HG02852 (cell line): Measurements from ENCODE around the gene ARHGAP42.
"Not testable (repeated sequence)": the region's sequence is repeated elsewhere in the genome, so short reads cannot be mapped to it uniquely, and the experiment has no call there.

Source experiments
- ATAC-seq: cut with Tn5 transposase; IDR thresholded peaks from one replicate; pipeline ENCODE4 v1.9.1; 2021; ENCODE audit warnings: mild to moderate bottlenecking, moderate library complexity; ENCODE audit not compliant: unreplicated experiment

Gene ARHGAP42

GRCh38 chr11:100687054-100687629 lies at the start of gene ARHGAP42:
Gene ARHGAP42, plus strand, starts transcription at chr11:100687288. Its CDS starts 391 bp downstream, at chr11:100687679.
- ATAC-seq = peak; percentile 75

GRCh38 chr11:100637706-100638105 lies 49.4 kb upstream of the ARHGAP42 start:
- ATAC-seq = no peak

GRCh38 chr11:100638648-100639047 lies 48.4 kb upstream of the ARHGAP42 start:
- ATAC-seq = no peak

GRCh38 chr11:100639140-100639539 lies 47.9 kb upstream of the ARHGAP42 start:
- no peak for ATAC-seq

- ATAC-seq = no peak
Observed at GRCh38 chr11:100640071-100640470, 47.0 kb upstream of the ARHGAP42 start.

- no peak for ATAC-seq
Observed at GRCh38 chr11:100640646-100641045, 46.4 kb upstream of the ARHGAP42 start.

- ATAC-seq = no peak
Observed at GRCh38 chr11:100641456-100641855, 45.6 kb upstream of the ARHGAP42 start.

- no peak for ATAC-seq
Observed at GRCh38 chr11:100646545-100646944, 40.5 kb upstream of the ARHGAP42 start.

GRCh38 chr11:100647861-100648260 lies 39.2 kb upstream of the ARHGAP42 start:
- ATAC-seq = no peak

GRCh38 chr11:100663583-100663982 lies 23.5 kb upstream of the ARHGAP42 start:
- no peak for ATAC-seq

GRCh38 chr11:100663996-100664395 lies 23.1 kb upstream of the ARHGAP42 start:
- no peak for ATAC-seq

GRCh38 chr11:100666816-100667215 lies 20.3 kb upstream of the ARHGAP42 start:
- not testable (repeated sequence) for ATAC-seq

- ATAC-seq = no peak
Observed at GRCh38 chr11:100667449-100667848, 19.6 kb upstream of the ARHGAP42 start.

- no peak for ATAC-seq
Observed at GRCh38 chr11:100670140-100670539, 16.9 kb upstream of the ARHGAP42 start.

GRCh38 chr11:100671471-100671870 lies 15.6 kb upstream of the ARHGAP42 start:
- ATAC-seq = no peak

GRCh38 chr11:100672498-100673033 lies 14.5 kb upstream of the ARHGAP42 start:
- ATAC-seq = no peak

GRCh38 chr11:100673063-100673462 lies 14.0 kb upstream of the ARHGAP42 start:
- ATAC-seq = no peak

- ATAC-seq = no peak
Observed at GRCh38 chr11:100674212-100674611, 12.9 kb upstream of the ARHGAP42 start.

GRCh38 chr11:100675115-100675650 lies 11.9 kb upstream of the ARHGAP42 start:
- ATAC-seq = no peak

GRCh38 chr11:100676901-100677300 lies 10.2 kb upstream of the ARHGAP42 start:
- ATAC-seq = no peak

GRCh38 chr11:100677796-100678195 lies 9.3 kb upstream of the ARHGAP42 start:
- no peak for ATAC-seq

GRCh38 chr11:100680070-100680469 lies 7.0 kb upstream of the ARHGAP42 start:
- no peak for ATAC-seq

- peak; percentile 98 for ATAC-seq
Observed at GRCh38 chr11:100681064-100681502, 6.0 kb upstream of the ARHGAP42 start.
